GM20000 (cell line): ENCODE measurements around the gene C2orf72.

Experiments used
- DNase-seq: peaks from one replicate; pipeline ENCODE4 v3.0.0; 2012; ENCODE audit warnings: low spot score
- CTCF ChIP-seq: IDR thresholded peaks from 2 replicates; pipeline ENCODE4 v1.5.1; 2012; ENCODE audit warnings: mild to moderate bottlenecking, control low read depth; ENCODE audit errors: extremely low read depth, missing control alignments

The C2orf72 gene

DNA sequence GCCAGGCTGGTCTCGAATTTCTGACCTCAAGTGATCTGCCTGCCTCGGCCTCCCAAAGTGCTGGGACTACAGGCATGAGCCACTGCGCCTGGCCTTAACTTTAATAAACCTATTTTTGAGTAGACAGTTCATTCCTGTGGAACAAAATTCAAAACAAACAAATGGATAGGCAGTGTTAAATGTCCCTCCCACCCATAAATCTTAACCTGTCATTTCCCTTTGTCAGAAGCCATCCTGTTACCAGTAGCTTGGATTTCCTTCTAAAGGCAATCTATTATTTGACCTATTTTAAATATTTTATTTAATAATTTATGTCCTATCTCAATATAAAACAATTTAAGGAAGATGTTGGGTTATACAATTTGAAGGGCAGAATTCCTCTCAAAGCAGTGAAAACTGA is 6.6 kb upstream of the C2orf72 start:
- DNase-seq: no peak
- TF ChIP-seq CTCF: no peak

DNA sequence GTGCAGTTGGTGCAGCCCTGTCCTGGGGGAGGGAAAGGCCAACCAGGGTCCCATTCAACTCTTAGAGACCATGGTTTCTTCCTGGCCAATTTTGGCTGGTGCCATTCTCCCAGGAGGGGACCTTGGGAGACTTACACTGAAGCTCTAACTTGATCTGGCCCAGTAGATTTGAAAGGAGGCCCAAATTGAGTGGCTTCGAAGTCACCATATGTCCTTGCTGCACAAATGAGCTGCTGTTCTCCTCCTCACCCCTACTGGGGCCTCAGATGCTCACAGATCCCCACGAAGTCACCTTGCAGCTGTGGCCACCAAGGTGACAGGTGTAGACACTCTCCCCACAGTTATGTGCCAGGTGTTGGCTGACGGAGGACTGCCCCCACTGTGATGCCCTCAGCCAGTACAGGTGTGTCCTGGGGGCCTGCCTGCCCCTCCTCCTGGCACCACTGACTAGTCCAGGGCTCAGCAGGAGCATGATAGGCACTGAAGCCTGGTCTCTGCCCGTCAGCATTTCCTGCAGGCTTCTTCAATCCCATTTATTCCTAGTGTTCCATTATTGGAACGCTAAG is 4.7 kb upstream of the C2orf72 start:
- no peak for DNase-seq
- no peak for TF ChIP-seq CTCF

DNA sequence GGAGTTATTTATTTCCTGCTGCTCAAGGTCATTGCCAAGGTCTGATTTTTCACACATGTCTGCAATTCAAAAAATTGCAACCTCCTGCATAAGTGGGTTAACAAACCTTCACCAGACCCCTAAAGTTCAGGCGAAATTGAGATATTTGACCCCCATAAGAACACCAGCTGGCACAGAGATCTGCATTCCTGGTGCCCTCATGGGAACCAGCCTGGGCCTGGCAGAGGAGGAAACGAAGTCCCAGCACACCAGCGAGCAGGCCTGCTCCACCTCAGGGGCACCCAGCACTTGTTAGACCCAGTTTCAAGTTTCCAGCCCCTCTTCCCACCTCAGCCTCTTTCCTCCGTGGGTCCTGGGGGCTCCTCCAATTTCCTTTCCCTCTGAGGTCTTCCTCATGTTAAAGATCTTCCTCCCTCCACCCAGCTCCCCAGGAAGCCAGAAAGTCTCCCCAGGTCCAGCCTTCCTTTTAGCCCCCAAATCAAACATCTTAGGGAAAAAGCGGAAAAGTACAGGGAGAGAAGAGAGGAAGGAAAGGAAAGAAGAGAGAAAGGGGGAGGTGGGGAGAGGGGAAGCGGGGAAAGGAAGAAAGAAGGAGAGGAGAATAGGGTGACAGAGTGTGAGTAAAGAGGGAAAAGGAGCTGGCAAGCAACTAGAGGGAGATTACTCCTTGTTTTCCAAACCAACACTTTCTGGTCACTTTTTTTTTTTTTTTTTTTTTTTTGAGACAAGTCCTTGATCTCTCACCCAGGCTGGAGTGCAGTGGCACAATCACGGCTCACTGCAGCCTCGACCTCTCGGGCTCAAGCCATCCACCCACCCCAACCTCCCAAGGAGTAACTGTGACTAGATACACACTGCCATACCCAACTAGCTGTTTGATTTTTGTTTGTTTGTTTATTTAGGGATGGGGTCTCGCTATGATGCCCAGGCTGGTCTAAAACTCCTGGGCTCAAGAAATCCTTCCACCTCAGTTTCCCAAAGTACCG is 3.9 kb upstream of the C2orf72 start:
- no peak for TF ChIP-seq CTCF
- DNase-seq: no peak

GRCh38 chr2:231034291-231034882 is 2.9 kb upstream of the C2orf72 start:
- peak; percentile 43 for DNase-seq
- no peak for TF ChIP-seq CTCF

GRCh38 chr2:231036131-231036530 is 1.2 kb upstream of the C2orf72 start:
- no peak for DNase-seq
- TF ChIP-seq CTCF: no peak

- no peak for TF ChIP-seq CTCF
- no peak for DNase-seq
These were observed 681 bp upstream of the C2orf72 start for GRCh38 chr2:231036578-231037106.
